VCaP (cell line): ENCODE results near the gene DNAJC15.

ENCODE experiments used
- H3K27ac ChIP-seq: fragments of 450-650 bp; 2 replicates; pipeline ENCODE4 v1.5.1; 2017
- CTCF ChIP-seq: fragments of 450-650 bp; conservative IDR thresholded peaks from 2 replicates; pipeline ENCODE4 v1.5.1; 2017; ENCODE audit warnings: mild to moderate bottlenecking, moderate library complexity

DNAJC15 gene

DNA sequence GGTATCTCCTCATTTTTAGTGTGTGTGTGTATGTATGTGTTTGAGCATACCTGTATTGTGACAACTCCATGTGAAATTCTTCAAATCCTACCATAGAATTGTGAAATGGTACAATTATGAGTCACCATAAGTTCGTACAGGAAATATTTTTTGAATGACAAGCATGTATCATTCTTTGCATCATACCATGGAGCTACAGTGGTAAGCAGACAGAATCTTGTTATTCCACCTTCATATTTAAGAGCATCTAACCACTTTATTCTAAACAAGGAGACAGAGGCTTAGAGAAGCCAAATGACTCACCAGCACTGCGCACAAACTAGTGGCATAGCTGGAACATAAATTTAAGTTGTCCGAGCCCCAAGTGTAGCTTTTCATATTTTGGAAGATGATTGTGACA is 26.8 kb upstream of the DNAJC15 start:
- no peak for TF ChIP-seq CTCF
- no peak overlapping the region for H3K27ac ChIP-seq

DNA sequence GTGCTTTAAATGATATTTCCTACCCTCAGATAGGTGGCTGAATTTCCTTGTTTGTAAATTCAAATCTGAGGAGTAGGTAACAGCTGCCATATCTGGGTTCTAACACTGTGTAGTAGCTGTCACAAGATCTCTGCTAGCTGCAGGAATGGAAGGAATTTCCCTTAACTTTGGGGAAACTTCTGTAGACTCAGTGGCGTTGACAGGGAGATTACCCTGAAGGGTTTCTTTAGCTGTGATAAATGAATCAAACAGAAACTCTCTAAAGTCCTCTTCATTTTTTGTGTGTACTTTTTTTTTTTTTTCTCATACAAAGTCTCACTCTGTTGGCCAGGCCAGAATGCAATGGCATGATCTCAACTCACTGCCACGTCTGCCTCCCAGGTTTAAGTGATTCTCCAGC is 26.0 kb upstream of the DNAJC15 start:
- no peak overlapping the region for H3K27ac ChIP-seq
- no peak for TF ChIP-seq CTCF

DNA sequence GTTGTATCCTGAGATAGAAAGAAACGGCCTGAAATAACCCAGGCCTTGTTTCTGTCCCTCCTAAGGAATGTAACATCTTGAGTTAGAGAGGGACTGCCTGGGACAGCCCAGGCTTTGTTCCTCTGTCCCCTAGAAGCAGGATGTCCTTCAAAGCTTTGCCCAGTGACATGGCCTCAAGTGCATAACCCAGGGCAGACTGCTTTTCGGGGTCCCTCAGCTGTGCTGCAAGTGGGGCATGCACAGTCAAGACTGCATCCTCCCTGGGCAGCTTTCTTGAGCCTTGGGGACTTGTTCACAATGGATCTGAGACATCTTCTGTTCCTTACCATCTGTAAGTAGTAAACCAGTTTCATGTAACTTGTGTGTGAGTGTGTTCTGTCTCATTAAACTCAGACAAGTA is 23.9 kb upstream of the DNAJC15 start:
- no peak overlapping the region for H3K27ac ChIP-seq
- TF ChIP-seq CTCF: no peak

- no peak overlapping the region for H3K27ac ChIP-seq
- TF ChIP-seq CTCF: no peak
These were observed 22.7 kb upstream of the DNAJC15 start for GRCh38 chr13:43000676-43001075.

DNA sequence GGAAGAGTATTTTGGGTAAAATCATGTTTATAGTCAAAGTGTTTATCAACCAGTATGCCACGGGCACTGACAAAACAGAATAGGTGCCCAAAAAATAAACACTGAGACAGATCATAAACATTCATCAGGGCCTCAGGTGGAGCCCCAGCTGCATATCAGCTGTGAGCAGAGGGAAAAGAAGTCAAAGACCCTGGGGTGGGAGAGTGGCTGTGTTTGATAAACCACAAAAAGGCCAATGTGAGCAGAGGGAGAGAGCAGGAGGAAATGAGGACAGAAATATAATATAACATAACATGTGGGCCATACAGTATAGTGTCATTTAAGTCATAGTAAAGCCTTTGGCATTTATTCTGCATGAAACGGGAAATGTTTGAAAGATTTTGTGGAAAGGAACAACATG is 21.4 kb upstream of the DNAJC15 start:
- TF ChIP-seq CTCF: no peak

GRCh38 chr13:43003010-43003409 is 20.4 kb upstream of the DNAJC15 start:
- TF ChIP-seq CTCF: no peak
- H3K27ac ChIP-seq: no peak overlapping the region

More for the DNA sequence above, 21.4 kb upstream of the DNAJC15 start:
- H3K27ac ChIP-seq: no peak overlapping the region

- H3K27ac ChIP-seq: no peak overlapping the region
- TF ChIP-seq CTCF: no peak
These were observed 19.7 kb upstream of the DNAJC15 start for GRCh38 chr13:43003729-43004128.
